HG02678 (cell line): ENCODE data around the gene PCNX4.
A peak's percentile ranks its signal among the peaks of the same experiment; 100 is the strongest.
"Not testable (repeated sequence)": the region's sequence is repeated elsewhere in the genome, so short reads cannot be mapped to it uniquely, and the experiment has no call there.

Experiments
- ATAC-seq: cut with Tn5 transposase; IDR thresholded peaks from one replicate; pipeline ENCODE4 v1.9.1; 2021; ENCODE audit warnings: mild to moderate bottlenecking, moderate library complexity; ENCODE audit not compliant: unreplicated experiment

Gene PCNX4

GRCh38 chr14:60091550-60092525 is at the start of gene PCNX4:
Gene PCNX4, plus strand, starts transcription at chr14:60091923. Its CDS starts 15,716 bp downstream, at chr14:60107639.
- ATAC-seq, result peak; percentile 95

DNA sequence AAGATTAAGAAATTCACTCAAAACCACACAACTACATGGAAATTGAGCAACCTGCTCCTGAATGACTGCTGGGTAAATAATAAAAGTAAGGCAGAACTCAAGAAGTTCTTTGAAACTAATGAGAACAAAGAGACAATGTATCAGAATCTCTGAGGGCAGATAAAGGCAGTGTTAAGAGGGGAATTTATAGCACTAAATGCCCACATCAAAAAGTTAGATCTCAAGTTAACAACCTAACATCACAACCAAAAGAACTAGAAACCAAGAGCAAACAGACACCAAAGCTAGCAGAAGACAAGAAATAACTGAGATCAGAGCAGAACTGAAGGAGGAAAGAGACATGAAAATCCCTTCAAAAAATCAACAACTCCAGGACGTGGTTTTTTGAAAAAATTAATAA is 43.7 kb upstream of the PCNX4 start:
- not testable (repeated sequence) for ATAC-seq

GRCh38 chr14:60051721-60052221 is 40.0 kb upstream of the PCNX4 start:
- ATAC-seq, result no peak

DNA sequence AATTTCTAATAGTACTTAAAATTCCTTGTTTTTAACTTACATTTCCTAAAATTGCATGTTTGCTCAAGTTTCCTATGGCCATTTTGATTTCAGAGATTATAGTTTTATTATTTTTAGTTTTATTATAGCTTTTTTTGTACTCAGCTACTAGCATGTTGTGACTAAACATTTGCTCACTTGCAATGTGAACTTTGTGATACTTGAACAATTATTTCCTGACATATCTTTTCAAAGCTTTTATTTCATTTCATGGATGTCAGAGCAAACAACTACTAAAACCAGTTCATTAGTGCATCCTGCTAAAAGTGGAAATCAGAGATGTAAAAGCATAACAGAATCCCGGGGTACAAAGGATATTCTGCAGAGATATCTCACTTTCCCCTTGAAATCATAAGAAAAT is 33.6 kb upstream of the PCNX4 start:
- no peak for ATAC-seq

GRCh38 chr14:60061371-60061770 is 30.4 kb upstream of the PCNX4 start:
- no peak for ATAC-seq

GRCh38 chr14:60064491-60065072 is 27.1 kb upstream of the PCNX4 start:
- peak; percentile 57 for ATAC-seq

DNA sequence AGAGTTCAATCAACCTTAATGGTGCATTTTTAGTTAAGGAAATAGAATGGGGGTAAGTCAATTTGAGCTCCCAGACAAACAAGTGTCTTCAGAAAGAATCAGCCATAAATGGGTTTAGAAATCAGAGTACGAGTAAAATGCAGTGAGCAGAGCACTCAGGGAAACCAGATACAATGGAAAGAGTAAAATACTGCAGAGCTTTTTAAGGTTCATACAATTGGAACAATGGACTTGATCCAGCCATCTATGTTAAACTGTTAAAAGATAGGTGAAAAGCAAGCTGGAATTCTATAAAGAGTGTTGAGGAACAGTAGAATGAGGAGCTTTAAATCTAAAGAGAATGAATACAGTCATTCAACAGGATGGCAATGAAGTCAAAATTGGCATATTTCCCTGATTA is 23.8 kb upstream of the PCNX4 start:
- no peak for ATAC-seq

DNA sequence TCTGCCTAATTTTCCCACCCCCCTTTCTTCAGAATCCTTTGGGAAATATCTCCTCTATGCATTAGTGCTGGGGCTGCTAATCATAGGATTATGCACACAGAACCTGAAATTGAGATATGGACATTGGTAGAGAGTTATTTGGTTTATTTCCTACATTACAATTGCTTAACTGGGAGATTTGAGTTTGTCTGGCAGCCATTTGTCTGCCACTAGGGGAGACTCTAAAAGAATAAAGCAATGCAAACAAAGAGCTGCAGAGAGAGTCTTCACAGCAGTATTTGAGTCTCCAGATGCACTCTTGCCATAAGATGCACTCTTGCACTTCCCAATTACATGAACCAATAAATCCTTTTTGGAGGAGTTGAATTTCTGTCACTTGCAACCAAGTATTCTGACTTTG is 12.0 kb upstream of the PCNX4 start:
- no peak for ATAC-seq

- no peak for ATAC-seq
Measured at GRCh38 chr14:60085085-60085484, 6.6 kb upstream of the PCNX4 start.

- ATAC-seq, result no peak
Measured at GRCh38 chr14:60085693-60086092, 6.0 kb upstream of the PCNX4 start.

GRCh38 chr14:60087668-60088067 is 4.1 kb upstream of the PCNX4 start:
- ATAC-seq, result no peak

GRCh38 chr14:60089221-60089620 is 2.5 kb upstream of the PCNX4 start:
- ATAC-seq, result no peak

GRCh38 chr14:60090864-60091519 is 731 bp upstream of the PCNX4 start:
- no peak for ATAC-seq

DNA sequence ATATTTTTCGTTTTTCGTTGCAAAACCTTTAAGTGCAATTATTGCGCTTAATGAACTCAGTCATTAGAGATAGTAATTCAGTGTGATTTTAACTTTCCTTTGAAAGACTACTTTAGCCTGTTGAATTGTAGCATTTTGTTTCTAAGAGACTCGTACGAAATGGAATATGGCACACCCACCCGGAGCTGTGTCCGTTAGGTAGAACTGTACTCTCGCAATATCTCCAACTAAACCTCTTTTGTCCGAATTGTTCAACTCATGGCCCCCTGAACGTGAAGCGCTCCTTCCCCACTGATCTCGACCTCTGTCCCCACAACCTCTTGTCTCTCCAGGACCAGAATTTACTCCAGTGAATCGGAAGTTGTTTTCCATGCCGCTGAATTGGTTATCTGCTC is 800 bp downstream of the PCNX4 start:
- no peak for ATAC-seq

DNA sequence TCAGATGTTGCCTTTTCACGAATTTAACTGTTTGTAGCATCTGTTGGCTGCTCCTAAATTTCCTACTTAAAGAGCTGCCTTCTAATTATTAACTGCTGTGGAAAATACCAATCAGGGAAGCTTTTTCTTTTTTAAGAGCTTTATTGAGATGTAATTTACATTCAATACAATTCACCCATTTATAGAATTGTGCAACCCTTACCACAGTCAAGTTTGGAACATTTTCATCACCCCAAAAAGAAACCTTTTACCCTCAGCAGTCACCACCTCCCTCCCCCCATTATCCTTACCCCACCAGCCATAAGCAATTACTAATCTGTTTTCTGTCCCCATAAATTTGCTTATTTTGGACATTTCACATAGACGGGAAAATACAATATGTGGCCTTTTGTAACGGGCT is 1.4 kb downstream of the PCNX4 start:
- no peak for ATAC-seq

DNA sequence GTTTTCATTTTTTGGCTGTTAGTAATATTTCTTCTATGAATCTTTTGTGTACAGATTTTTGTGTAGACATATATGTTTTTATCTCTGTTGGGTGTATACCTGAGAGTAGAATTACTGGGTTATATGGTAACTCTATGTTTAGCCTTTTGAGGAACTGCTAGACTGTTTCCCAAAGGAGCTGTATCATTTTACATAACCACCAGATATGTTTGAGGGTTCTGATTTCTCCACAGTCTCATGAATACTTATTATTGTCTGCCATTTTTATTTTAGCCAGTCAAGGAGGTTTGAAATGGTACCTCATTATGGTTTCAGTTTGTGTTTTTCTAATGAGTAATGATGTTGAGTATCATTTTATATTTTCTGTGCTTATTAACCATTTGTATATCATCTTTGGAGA is 1.9 kb downstream of the PCNX4 start:
- no peak for ATAC-seq

- ATAC-seq, result no peak
Measured at GRCh38 chr14:60094306-60094897, 2.7 kb downstream of the PCNX4 start.

- ATAC-seq, result no peak
Measured at GRCh38 chr14:60095231-60095630, 3.5 kb downstream of the PCNX4 start.

DNA sequence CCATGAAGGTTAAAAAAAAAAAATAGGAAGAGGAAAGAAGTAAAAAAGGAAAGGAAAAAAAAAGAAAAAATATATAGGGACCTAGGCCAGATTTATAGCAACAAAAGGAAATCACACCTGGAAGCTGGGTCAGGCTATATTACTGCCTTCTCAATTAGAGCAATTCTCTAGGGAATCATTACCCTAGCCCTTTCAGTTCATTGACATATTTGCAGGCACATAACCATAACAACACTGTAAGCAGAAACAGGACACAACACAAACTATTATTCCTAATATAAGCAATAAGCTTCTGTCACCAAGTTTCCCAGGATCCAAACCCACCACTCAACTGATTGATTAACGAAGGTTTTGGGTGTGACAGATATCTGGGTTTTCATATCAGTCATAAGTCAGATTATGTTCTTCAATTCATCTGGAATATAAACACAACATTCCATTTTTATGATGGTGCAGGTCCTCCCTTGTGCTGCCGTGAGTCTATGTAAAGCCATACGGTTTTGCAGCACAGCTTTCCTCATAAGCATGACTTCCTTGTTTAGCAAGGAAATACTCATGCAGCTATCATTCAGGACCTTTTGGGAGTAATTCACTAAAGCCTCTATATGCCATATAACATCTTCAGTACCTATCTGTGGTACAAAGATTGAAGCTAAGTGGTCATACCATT is 4.2 kb downstream of the PCNX4 start:
- ATAC-seq, result no peak

DNA sequence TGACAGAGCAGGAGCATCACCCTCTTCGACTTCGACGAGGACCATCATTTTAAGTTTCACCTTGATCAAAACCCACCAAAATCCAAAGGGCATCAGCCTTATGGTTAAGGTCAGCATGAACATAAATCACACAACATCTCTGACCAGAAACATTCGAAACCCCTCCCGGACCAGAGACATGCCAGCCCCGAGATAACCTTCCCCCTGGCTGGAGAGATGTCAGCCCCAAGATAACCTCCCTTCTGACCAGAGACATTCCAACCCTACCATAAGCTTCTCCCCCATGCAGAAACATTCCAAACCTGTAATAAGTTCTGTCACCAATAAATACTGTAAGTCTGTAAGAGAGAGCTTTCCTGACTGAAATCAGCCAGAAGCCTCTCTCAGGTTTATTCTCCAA is 6.3 kb downstream of the PCNX4 start:
- no peak for ATAC-seq

GRCh38 chr14:60099855-60100254 is 8.1 kb downstream of the PCNX4 start:
- not testable (repeated sequence) for ATAC-seq
